Activated CD4-positive, alpha-beta T cell treated with anti-CD3 and anti-CD28 coated beads, Interleukin-2, amount 50 U/mL, for 4 hours (primary cell): ENCODE results near the gene GPD2.
"Not testable (repeated sequence)": the region's sequence is repeated elsewhere in the genome, so short reads cannot be mapped to it uniquely, and the experiment has no call there.

Experiments used
- DNase-seq, 2 experiments: peaks; one replicate each; pipeline ENCODE4 v3.0.0-alpha.2; 2020

The GPD2 gene

DNA sequence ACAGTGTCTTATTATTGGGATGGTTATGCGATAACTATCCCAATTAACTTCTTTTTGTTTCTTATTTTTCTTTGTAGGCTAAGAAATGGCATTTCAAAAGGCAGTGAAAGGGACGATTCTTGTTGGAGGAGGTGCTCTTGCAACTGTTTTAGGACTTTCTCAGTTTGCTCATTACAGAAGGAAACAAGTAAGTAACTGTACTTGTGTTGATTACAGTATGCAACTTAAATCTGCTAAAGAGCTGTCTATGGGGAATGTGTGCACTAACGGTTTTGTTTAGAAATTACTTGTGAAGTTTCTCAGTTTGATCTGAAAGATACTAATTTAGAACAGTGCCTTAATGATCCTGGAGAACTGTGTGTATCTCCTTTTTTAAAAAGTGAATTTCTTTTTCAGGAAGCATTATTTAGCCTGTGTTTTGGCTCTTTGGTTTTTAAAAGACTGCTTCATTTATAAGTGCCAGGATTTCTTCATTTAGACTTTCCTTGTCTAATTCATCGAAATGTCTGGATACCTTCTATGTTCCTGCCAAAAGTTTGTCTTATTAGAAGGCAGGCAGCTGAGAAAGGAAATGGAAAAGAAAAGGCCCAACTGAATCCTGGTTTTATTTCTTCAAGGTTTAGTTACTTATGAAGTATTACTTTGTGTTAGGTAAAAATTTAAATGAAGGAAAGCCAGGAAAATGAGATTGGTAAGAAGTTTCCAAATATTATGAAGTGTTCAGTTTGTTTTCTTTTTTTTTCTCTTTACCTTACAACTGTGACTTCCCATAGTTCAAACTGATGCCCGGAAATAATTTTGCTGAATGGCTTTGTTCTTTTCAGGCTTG, 40.1 kb downstream of the GPD2 start:
- no peak for DNase-seq

DNA sequence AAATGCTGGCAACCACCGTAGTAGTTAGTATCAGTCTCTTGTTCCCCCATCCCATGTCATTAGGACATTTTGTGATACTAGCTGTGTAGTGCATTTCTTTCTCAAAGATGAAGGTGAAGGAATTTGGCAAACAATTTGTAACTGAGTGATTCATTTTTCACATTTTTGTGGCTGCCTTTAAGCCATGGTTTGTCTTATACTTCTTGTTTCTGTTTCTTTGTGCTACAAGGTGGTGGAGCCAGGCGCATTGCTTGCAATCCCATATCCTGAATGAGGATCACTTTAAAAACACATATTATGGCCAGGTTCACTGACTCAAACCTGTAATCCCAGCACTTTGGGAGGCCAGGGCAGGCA, 40.6 kb downstream of the GPD2 start:
- no peak for DNase-seq

DNA sequence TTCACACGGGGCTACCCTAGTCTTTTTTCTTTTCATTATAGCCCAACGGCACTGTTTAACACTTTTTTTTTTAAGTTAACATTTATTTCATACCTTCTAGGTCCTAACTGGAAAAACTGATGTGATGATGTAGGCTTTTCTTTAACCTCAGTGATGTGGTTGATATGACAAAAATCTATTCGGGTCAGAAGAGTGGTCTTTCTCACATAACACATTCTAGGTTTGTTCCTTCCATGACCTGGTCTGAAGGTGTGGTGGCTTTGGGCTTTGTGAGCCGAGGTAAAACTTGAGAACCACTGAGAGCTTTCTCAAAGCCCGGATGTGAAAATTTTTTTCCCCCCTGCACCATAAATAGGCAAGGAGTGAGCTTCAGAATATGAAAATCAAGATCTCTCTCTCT, 44.2 kb downstream of the GPD2 start:
- no peak for DNase-seq

DNA sequence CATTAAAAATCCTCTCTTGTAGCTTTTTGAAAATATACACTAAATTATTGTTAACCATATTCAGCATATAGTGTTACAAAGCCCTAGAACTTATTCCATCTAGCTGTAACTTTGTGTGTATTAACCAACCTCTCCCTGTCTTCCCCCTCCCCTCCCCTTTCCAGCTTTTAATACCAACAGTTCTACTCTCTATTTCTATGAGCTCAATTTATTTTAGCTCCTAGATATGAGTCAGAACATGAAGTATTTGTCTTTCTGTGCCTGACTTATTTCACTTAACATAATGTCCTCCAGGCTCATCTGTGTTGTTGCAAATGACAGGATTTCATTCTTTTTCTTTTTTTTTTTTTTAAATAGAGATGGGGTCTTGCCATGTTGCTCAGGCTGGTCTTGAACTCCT, 45.1 kb downstream of the GPD2 start:
- no peak for DNase-seq

DNA sequence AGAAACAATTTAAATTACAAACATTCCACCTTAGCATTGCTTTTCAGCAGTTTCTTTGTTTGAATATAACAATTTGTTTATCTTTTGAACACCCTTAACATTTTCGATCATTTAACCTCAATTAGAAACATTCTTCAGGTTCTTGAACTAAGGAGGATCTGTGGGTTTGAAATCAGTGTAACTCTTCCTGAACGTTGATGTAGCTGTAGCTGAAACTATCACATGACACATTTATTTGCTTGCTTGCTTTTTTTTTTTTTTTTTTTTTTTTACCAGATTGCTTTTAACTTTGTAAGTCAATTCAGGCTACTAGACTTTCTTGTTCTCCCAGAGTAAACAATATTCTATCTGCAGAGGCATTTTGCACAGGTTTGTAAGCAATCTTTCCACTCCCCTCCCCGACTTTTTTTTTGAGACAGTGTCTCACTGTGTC, 47.6 kb downstream of the GPD2 start:
- no peak for DNase-seq

DNA sequence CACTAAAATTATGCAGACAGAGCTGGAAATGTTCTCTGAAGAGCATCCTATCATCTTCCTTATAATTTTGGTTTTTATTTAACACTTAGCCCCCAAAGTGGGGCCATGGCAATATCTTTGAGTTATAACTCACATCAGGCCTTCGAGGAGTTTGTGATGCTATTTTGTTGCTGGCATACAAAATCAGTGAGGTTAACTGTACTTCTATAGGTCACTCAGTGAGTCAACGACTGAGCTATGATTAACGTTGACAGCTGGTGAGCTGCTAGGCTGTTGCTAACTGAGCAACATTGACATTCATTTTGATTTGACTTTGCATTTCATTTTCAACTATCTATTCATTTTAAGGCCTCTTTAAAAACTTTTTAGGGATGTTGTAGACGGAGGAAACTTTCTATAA, 50.0 kb downstream of the GPD2 start:
- DNase-seq, result no peak

DNA sequence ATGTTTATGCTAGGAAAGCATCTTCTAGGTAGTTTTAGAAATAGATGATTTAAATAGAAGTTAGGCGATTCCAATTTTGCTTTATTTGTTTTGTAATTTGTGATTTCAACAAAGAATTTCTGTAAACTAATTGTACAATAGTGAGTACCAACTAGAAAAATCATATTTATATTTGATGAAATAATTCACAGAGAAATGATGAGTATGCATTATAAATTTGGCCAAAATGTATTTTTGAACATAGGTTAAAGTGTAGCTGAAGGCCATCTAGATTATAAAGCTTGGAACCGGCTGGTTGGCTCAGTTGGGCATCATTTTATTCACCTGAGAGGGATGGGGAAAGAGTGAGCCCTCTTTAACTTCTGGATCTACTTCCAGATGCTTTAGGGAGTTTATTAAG, 50.4 kb downstream of the GPD2 start:
- no peak for DNase-seq

DNA sequence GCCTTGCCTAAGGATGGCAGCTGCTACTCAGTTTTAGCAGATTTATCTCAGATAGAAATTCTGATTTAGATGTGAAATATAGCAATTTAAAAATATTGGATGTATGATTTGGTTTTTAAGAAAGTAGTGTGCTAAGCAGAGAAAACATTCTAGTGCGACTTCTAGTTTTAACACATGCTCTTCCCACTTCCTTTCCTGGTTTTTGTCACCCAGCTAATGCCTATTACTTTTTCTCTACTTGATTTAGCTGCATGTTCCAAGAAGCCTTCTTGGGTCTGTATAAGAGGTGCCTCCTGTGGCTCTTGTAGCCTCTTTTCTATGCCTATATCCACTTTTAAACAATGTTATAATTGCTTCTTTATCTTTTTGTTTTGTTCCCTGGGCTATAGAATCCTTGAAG, 53.0 kb downstream of the GPD2 start:
- no peak for DNase-seq

DNA sequence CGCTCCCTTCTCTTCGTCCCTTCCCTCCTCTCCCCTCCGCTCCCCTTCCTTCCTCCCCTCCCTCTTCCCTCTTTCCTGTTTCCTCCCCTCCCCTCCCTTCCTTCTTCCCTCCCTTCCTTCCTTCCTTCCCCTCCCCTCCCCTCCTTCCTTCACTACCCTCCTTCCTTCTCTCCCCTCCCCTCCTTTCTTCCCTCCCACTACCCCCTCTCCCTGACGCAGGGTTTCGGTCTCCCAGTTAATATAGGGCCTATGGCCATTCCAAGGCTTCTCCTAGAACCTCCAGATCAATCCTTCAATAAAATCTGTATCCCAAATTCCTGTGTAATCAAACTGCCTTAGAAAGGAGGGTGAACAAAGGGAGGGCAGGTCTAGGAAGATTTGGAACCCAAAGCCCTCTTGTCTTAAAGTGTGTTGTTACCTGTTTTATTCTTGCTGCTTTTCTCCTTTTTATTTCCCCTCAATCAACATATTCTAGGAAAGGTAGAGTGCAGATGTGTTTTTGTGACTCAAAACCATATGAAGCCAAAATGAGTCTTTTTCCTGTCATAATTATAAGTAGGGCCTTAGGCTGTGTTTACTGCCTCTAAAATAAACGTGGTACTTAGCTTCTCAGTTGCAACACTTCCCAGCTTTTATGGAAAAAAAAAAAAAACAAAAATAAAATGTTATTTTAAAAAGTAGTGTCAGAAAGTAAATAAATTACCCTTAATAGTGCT, 53.7 kb downstream of the GPD2 start:
- no peak for DNase-seq

DNA sequence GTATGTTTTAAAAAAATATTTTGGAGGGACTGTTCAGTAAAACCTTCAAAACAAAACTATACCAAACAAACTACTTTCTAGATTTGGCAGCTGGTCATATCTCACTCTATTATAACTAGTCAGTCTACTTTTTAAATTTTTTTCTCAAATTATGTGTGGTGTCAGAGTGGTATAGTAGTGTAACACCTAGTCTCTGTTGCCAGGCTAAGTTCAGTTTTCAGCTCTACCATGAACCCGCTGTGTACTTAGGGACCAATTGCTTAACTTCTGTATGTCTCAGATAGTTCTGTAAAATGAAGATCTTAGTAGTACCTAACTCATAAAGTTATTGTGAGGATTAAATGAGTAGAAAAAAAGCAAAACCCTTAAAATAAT, 54.3 kb downstream of the GPD2 start:
- DNase-seq, result no peak

DNA sequence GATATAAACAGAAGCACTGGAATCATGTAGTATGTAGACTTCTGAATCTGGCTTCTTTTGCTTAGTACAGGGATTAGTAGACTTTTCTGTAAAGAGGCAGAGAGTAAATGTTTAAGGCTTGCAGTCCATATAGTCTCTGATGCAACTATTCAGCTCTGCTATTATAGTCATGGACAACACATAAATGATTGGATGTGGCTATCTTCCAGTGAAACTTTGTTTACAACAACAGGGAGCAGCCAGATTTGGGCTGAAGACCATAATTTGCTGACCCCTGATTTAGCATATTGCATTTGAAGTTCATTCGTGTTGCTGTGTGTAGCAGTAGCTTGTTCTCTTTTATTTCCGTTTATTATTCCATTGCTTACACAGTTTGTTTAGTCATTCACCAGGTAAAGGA, 55.0 kb downstream of the GPD2 start:
- DNase-seq, result no peak

DNA sequence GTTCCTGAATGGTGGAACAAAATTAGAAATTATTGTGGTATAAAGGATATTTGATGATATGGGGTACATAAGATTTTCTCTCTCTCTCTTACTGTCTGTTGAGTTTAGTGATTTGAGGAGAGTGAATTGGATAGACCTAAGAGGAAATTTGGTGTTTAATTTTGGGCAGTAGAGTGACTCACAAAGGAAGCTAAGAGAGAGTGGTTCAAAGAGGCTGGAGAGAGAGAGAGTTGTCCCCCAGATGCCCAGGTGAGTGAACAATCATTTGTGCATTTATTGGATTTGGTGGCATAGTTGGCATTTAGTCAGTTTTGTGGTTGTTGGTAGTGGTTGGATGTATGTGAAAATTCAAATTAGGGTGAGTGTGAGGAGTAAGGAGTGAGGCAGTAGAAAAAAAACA, 56.8 kb downstream of the GPD2 start:
- DNase-seq, result no peak

DNA sequence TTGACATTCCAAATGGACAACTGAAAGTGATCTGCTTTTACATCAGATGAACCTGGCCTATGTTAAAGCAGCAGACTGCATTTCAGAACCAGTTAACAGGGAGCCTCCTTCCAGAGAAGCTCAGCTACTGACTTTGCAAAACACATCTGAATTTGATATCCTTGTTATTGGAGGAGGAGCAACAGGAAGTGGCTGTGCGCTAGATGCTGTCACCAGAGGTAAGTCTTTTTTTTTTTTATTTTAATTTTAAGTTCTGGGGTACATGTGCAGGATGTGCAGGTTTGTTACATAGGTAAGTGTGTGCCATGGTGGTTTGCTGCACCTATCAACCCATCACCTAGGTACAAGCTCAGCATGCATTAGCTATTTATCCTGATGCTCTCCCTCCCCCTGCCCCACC, 59.8 kb downstream of the GPD2 start:
- not testable (repeated sequence) for DNase-seq

DNA sequence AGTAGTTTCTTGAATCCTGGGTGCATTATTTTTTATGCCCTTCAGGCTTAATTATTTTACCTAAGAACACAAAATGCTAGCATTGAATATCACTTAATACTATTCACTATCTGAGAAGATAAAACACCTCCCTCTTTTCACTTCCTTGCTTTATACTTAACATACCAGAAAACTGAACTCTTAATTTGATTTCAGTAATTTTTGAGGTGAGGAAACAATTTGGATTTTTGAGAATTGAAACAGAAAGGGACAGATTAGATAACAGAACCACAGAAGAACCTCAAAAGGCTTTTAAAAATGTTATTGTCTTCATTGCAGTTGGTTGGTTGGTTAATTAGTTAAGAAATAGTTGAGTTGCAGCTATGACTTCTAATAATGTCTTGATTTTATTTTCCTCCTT, 69.5 kb downstream of the GPD2 start:
- no peak for DNase-seq

DNA sequence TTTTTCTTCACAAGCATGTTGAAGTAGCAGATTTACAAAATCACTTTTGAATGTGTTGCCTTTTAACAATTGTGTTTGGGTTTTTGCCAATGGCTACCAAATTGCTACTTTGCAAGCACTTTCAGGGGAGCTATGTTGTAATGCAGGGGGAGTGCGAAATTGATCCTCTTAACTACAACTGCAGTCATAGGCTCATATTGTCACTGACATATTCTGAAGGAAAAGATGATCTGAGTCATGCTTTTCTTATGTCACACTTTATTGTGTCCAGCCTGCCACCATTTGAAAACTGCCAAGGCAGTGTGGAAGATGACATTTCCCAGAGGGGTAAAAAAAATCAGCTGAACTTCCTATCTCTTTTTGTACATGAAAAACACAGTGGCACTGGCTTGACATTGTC, 74.9 kb downstream of the GPD2 start:
- no peak for DNase-seq

DNA sequence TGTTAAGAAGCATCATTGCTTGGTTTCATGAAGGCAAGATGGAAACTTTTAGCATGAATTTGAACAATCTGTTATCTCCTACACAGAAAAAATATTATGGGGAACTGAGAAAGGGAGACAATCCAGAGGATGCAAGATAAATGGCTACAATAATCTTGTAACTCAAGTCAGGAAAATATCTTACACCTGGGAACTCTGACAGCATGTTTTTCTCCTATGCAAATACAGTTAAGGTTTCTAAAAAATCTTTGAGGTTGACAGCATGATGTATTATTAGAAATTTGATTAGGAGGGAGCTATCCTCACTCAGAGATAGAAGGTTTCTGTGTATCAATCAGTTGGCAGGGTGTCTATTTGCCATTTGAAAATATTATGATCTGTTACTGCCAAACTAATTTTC, 75.6 kb downstream of the GPD2 start:
- no peak for DNase-seq

DNA sequence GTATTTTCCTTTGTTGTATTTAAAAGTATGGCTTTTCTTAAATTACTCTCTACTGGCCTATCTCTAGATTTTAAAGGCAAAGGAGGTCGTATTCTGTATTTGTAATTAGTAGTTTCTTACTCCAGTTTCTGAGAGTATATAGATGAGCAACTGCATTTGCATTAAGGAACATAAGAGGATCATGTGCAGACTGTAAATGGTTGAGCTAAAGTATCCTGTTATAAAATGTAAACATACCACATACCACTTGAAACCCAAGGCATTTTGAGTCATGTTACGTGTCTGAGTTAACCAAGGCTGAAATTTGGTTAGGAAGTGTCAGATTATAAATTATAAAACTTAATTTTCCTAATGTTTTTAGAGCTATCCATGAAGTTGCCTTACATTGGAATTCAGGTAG, 76.3 kb downstream of the GPD2 start:
- no peak for DNase-seq

DNA sequence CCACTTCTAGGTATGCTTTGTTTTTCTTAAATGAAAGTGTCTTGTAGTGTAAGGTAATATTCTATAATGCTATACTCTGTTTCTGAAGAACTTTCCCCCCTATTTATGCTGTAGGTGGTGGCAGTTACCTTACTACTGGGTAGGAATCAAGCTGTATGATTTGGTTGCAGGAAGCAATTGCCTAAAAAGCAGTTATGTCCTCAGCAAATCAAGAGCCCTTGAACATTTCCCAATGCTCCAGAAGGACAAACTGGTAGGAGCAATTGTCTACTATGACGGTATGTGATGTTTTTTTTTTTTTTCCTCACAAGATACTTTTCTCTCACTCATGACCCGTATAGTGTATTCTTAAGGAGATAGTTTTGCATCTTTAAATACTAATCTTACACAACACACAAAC, 77.0 kb downstream of the GPD2 start:
- no peak for DNase-seq

DNA sequence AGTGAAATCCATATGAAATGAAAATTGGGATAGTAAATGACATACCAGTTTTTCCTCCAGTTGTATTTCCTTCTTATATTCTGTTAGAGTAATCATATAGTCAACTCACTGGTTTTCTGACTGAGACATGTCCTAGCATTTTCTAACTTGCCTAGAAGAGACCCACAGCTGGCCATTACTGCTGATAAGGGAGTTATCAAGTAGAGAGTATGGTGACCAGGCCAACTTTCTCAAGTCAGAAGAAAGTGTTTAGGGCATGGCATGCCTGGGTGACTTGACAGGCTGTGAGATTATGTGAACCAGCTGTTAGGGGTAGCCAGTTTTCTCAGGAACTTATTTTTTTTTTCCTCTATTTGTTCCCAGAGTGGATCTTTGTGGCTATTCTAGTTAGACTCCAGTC, 81.2 kb downstream of the GPD2 start:
- no peak for DNase-seq

DNA sequence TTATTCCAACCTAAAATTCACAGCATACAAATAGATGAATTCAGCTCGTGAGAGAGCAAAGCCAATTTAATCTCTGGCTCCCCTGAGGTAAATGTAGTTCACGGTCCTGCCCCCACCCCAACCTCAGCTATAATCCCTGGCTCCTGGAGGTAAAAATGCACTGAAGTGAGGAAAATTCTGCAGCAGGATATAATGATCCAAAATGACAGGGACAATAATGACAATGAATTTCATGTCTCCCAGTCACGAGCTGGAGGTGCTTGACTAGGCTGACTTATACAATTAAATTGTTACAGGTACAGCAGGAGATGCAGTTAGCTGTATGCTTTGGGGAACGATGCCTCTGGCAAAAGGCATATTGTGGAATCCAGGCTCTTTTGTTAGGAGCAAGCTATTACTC, 82.0 kb downstream of the GPD2 start:
- no peak for DNase-seq

DNA sequence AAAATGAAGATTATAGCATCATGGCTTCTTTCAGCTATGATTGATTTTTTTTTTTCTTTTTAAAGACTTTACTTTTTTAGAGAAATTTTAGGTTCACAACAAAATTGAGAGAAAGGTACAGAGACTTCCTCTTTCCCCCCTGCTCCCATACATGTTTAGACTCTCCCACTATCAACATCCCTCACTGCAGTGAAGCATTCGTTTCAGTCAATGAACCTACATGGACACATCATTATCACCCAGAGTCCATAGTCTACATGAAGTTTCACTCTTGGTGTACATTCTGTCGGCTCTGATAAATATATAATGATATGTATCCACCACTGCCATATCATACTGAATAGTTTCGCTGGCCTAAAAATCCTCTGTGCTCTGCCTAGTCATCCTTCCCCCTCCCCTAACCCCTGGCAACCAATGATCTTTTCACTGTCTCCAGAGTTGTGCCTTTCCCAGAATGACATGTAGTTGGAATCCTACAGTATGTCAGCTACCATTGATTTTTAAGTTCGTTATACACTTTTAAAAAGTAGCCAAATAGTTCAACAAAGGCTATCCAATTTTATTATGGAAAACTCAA, 86.8 kb downstream of the GPD2 start:
- DNase-seq, result no peak

DNA sequence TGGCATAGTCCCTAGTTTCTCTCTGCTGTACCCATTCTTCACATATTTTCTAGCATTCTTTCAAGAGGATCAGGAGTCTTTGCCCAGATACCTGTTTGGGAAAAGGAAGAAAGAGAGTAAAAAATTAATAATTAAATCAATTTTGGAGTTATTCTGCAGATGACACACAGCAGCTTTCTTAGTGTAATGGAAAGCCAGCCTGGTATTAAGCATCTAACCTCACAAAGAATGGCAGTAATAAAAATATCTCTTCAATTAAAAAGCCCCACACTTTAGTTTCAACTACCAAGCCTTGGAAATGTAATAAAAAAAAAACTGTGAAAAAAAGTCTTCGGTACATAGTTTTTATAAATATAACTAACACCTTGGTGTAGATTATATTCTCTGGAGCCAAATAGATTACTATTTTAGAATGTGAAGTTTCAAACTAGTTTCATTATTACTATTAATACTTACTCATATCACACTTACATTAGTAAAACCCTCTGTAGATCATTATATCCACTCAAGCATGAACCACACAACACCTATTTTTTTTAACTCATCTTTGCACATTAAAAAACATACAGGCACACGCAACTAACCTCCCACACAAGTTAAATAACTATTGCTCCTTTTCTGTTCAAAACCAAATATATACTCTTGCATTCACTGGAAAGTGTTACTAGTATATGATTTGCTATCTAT, 90.9 kb downstream of the GPD2 start:
- DNase-seq, result no peak

DNA sequence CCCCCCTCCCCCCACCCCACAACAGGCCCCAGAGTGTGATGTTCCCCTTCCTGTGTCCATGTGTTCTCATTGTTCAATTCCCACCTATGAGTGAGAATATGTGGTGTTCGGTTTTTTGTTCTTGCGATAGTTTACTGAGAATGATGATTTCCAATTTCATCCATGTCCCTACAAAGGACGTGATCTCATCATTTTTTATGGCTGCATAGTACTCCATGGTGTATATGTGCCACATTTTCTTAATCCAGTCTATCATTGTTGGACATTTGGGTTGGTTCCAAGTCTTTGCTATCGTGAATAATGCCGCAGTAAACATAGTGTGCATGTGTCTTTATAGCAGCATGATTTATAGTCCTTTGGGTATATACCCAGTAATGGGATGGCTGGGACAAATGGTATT, 92.4 kb downstream of the GPD2 start:
- not testable (repeated sequence) for DNase-seq

DNA sequence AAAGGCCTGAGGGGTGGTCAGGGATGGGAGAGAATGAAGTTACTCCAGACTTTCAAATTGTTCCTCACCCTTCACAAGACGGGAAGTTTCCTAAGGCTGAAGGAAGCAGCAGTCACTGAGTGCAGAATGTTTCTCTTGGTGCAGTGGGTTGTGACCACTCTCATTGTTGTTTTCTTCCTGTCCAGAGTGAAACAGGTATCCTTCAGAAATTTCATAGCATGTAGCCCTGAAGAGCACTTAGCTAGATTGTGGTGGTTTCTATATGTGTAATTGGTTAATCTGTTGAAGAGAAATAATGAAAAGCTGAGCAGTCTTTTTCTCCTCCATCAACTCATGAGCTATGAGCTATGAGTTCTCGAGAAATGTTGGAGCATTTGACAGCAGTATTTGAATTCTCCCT, 96.8 kb downstream of the GPD2 start:
- DNase-seq, result no peak
